ENCODE data around the gene MRPL43. TPM values are rescaled to one million over a fixed set of nuclear protein-coding genes. Genes with fewer than 3 reads are reported as not detected.

Gene MRPL43
- total and polyA plus RNA-seq, 2 donors (not counting 3 experiments of a cell fraction or from before 2014, with no cell fraction given), result 75.0 to 144 TPM

- Histone ChIP-seq H3K36me3 (ENCODE audit: control insufficient read depth in 2 of 2, extremely low read depth in 1 of 2, insufficient read depth in 2 of 2, low read length in 2 of 2) (peaks cover 12 to 25% of the 10 kb centered on the region in 2 experiments), H3K27ac (ENCODE audit: insufficient read depth, low read depth, low read length) (no peak overlapping the region), H3K9me1 (replicated peaks; ENCODE audit: control insufficient read depth, extremely low read depth, insufficient read depth, low read length) (no peaks in the 10 kb centered on the region), H2AFZ (ENCODE audit: low read depth, low read length) (no peak overlapping the region), H3K4me2 (ENCODE audit: insufficient read depth, low read length) (no peak overlapping the region), H3K27me3 (ENCODE audit: control insufficient read depth in 2 of 2, insufficient read depth in 2 of 2, low read length in 2 of 2) (no peaks in the 10 kb centered on the region), H4K20me1 (replicated peaks; ENCODE audit: control insufficient read depth, extremely low read depth, insufficient read depth, low read length) (no peaks in the 10 kb centered on the region), H3K4me1 (ENCODE audit: control insufficient read depth, extremely low read depth, insufficient read depth, low read length) (no peaks in the 10 kb centered on the region), H3K9ac (replicated peaks; ENCODE audit: extremely low read depth, insufficient read depth, low read length) (no peak overlapping the region), H3K79me2 (ENCODE audit: control insufficient read depth, insufficient read depth, low read length) (no peaks in the 10 kb centered on the region), H3K4me3 (replicated peaks in 1 of 3; ENCODE audit: insufficient read depth in 1 of 3, low read depth in 1 of 3, low read length in 3 of 3) (no peak overlapping the region), H3K9me3 (replicated peaks; ENCODE audit: control insufficient read depth, insufficient read depth, low read length) (no peaks in the 10 kb centered on the region)
- no peak for DNase-seq (ENCODE audit: low read depth, low spot score)
- TF ChIP-seq MYC (IDR thresholded peaks at IDR 0.05; ENCODE audit: low read depth, low read length) (no peak), FOS (IDR thresholded peaks at IDR 0.05; ENCODE audit: borderline replicate concordance, insufficient read depth, low read length) (no peak), POLR2A (IDR thresholded peaks at IDR 0.05; ENCODE audit: low read depth, low read length) (no peak), MAX (IDR thresholded peaks at IDR 0.05; ENCODE audit: insufficient read depth, insufficient read length) (no peak), CTCF (IDR thresholded peaks at IDR 0.05; ENCODE audit: extremely low read depth in 1 of 2, insufficient read depth in 1 of 2, low read depth in 1 of 2, low read length in 2 of 2) (no peak), JUN (IDR thresholded peaks at IDR 0.05; ENCODE audit: borderline replicate concordance, insufficient read depth, insufficient read length, low read depth) (no peak), GATA2 (IDR thresholded peaks at IDR 0.05; ENCODE audit: insufficient read depth, insufficient read length, low read depth, low read length) (no peak), EZH2 (IDR thresholded peaks at IDR 0.05; ENCODE audit: borderline replicate concordance, low read depth, low read length, severe bottlenecking) (no peak), POLR2AphosphoS5 (IDR thresholded peaks at IDR 0.05; ENCODE audit: insufficient read depth, low read depth, low read length) (no peak)
- dilution Hi-C loops (cut with MboI; ENCODE audit: extremely low pct_ligation_motif_present, low sequenced_read_pairs) (no loop called here), intact Hi-C loops (cut with micrococcal nuclease) (no loop called here)
- no TSS peak for BruUV-seq (replicated peaks)
- no peak for FAIRE-seq
- ChIA-PET POLR2A (no interaction called here), CTCF (no interaction called here)
Measured at GRCh38 chr10:100945754-100946153, 41.5 kb downstream of the MRPL43 start.
